WTC11 (cell line): ENCODE data around the gene GAB4. TPM values are rescaled to one million over a fixed set of nuclear protein-coding genes. Genes with fewer than 3 reads are reported as not detected.

Experiments used
- ATAC-seq: fragments of 200-7000 bp; cut with Tn5 transposase; 2 replicates; pipeline ENCODE4 v1.10.0; 2021; ENCODE audit warnings: mild to moderate bottlenecking, moderate library complexity
- CTCF ChIA-PET: fragments of 300-600 bp; sonication (Branson Sonifier 250); formaldehyde crosslinking; loops from one replicate; lab custom pipeline; 2021; ENCODE audit warnings: antibody characterized with exemption; lab: Charles Lee
- POLR2A ChIA-PET: fragments of 350-600 bp; sonication (Branson Sonifier 250); formaldehyde crosslinking; loops from one replicate; lab custom pipeline; 2021; ENCODE audit warnings: antibody characterized with exemption; lab: Charles Lee
- DNase-seq: peaks from one replicate; pipeline ENCODE4 v3.0.0; 2021; ENCODE audit warnings: low spot score
- H3K27ac Mint-ChIP-seq: 2 replicates; pipeline ENCODE4 v1.8.0; 2021; ENCODE audit warnings: mixed read lengths
- H3K27me3 Mint-ChIP-seq: 2 replicates; pipeline ENCODE4 v1.8.0; 2021; ENCODE audit warnings: low read depth, mild to moderate bottlenecking, moderate library complexity, mixed read lengths
- H3K36me3 Mint-ChIP-seq: 2 replicates; pipeline ENCODE4 v1.8.0; 2021; ENCODE audit warnings: mixed read lengths
- H3K4me1 Mint-ChIP-seq: 2 replicates; pipeline ENCODE4 v1.8.0; 2022; ENCODE audit warnings: mixed read lengths
- H3K4me3 Mint-ChIP-seq: 2 replicates; pipeline ENCODE4 v1.8.0; 2021; ENCODE audit warnings: mild to moderate bottlenecking, moderate library complexity, mixed read lengths
- H3K9me3 Mint-ChIP-seq: 2 replicates; pipeline ENCODE4 v1.8.0; 2021; ENCODE audit warnings: mixed read lengths
- ARID4B ChIP-seq: sonication (generic); formaldehyde crosslinking; IDR thresholded peaks from 2 replicates; pipeline ENCODE4 v1.8.0; 2023; ENCODE audit warnings: missing genetic modification reagents, mild to moderate bottlenecking, borderline replicate concordance
- ATF3 ChIP-seq: sonication (generic); formaldehyde crosslinking; conservative IDR thresholded peaks from 2 replicates; pipeline ENCODE4 v1.8.1; 2022; ENCODE audit warnings: mild to moderate bottlenecking, missing genetic modification reagents
- CBFB ChIP-seq: sonication (generic); formaldehyde crosslinking; IDR thresholded peaks from 2 replicates; pipeline ENCODE4 v1.8.1; 2022; ENCODE audit warnings: mild to moderate bottlenecking, low read depth, missing genetic modification reagents
- CDX4 ChIP-seq: fragments of 250-450 bp; sonication (Bioruptor Pico); IDR thresholded peaks from 2 replicates; pipeline ENCODE4 v1.9.0; 2021; ENCODE audit warnings: moderate library complexity, mild to moderate bottlenecking, inconsistent platforms, borderline replicate concordance
- CREM ChIP-seq: sonication (generic); formaldehyde crosslinking; IDR thresholded peaks from 2 replicates; pipeline ENCODE4 v1.8.1; 2022; ENCODE audit warnings: mild to moderate bottlenecking, missing genetic modification reagents, moderate library complexity
- FOXJ3 ChIP-seq: sonication (generic); formaldehyde crosslinking; IDR thresholded peaks from 2 replicates; pipeline ENCODE4 v1.9.0; 2021; ENCODE audit warnings: missing genetic modification reagents, mild to moderate bottlenecking, borderline replicate concordance
- FOXP1 ChIP-seq: sonication (generic); formaldehyde crosslinking; IDR thresholded peaks from 2 replicates; pipeline ENCODE4 v1.8.0; 2022; ENCODE audit warnings: missing genetic modification reagents, mild to moderate bottlenecking, moderate library complexity, borderline replicate concordance
- HMGXB4 ChIP-seq: sonication (generic); formaldehyde crosslinking; IDR thresholded peaks from 2 replicates; pipeline ENCODE4 v1.8.1; 2023; ENCODE audit warnings: mild to moderate bottlenecking, moderate library complexity, missing genetic modification reagents
- IRF1 ChIP-seq: sonication (generic); formaldehyde crosslinking; IDR thresholded peaks from 2 replicates; pipeline ENCODE4 v1.8.0; 2023; ENCODE audit warnings: missing genetic modification reagents
- MXD4 ChIP-seq: fragments of 250-450 bp; sonication (Bioruptor Pico); IDR thresholded peaks from 2 replicates; pipeline ENCODE4 v1.8.0; 2021; ENCODE audit warnings: mild to moderate bottlenecking, moderate library complexity, borderline replicate concordance
- NFYB ChIP-seq: sonication (generic); formaldehyde crosslinking; conservative IDR thresholded peaks from 2 replicates; pipeline ENCODE4 v1.8.0; 2022; ENCODE audit warnings: low read depth, missing genetic modification reagents
- NR1H2 ChIP-seq: sonication (generic); formaldehyde crosslinking; IDR thresholded peaks from 2 replicates; pipeline ENCODE4 v1.9.0; 2021; ENCODE audit warnings: mild to moderate bottlenecking, moderate library complexity, missing genetic modification reagents
- NR3C1 ChIP-seq: sonication (generic); formaldehyde crosslinking; conservative IDR thresholded peaks from 2 replicates; pipeline ENCODE4 v1.8.1; 2023; ENCODE audit warnings: low read depth, mild to moderate bottlenecking, missing genetic modification reagents
- OVOL2 ChIP-seq: fragments of 250-450 bp; sonication (Bioruptor Pico); IDR thresholded peaks from 2 replicates; pipeline ENCODE4 v1.9.0; 2021; ENCODE audit warnings: mild to moderate bottlenecking, borderline replicate concordance
- PRDM15 ChIP-seq: sonication (generic); formaldehyde crosslinking; IDR thresholded peaks from 2 replicates; pipeline ENCODE4 v1.8.0; 2022; ENCODE audit warnings: missing genetic modification reagents
- PREB ChIP-seq: sonication (generic); formaldehyde crosslinking; IDR thresholded peaks from 2 replicates; pipeline ENCODE4 v1.8.1; 2022; ENCODE audit warnings: mild to moderate bottlenecking, missing genetic modification reagents, moderate library complexity, borderline replicate concordance
- PRRX2 ChIP-seq: fragments of 250-450 bp; sonication (Bioruptor Pico); IDR thresholded peaks from 2 replicates; pipeline ENCODE4 v1.8.0; 2021; ENCODE audit warnings: mild to moderate bottlenecking
- TP53 ChIP-seq: sonication (generic); formaldehyde crosslinking; IDR thresholded peaks from 2 replicates; pipeline ENCODE4 v1.8.1; 2023; ENCODE audit warnings: mild to moderate bottlenecking, missing genetic modification reagents
- ZNF512 ChIP-seq: sonication (generic); formaldehyde crosslinking; IDR thresholded peaks from 2 replicates; pipeline ENCODE4 v1.8.1; 2022; ENCODE audit warnings: missing genetic modification reagents, borderline replicate concordance
- total RNA-seq: library from RNA; stranded (reverse); gene quantifications from 3 replicates; pipeline ENCODE4 v1.2.3, GENCODE V29; 2021

Gene GAB4
- total RNA-seq, 1 experiment from 2014 or later: 0.09 TPM

GRCh38 chr22:16970446-16970845 is 37.6 kb downstream of the GAB4 start:
- Mint-ChIP-seq H3K4me1 (no peaks in the 10 kb centered on the region), H3K9me3 (peaks cover 81% of the 10 kb centered on the region), H3K27me3 (peaks cover 20% of the 10 kb centered on the region), H3K36me3 (peaks cover 52% of the 10 kb centered on the region), H3K4me3 (no peak overlapping the region), H3K27ac (no peak overlapping the region)
- POLR2A ChIA-PET: no interaction called here
- ATAC-seq: no peak
- DNase-seq: no peak
- CTCF ChIA-PET: no interaction called here
- no peak for TF ChIP-seq FOXJ3 (CRISPR knock-in tag)
- TF ChIP-seq TP53 (CRISPR knock-in tag): no peak
- no peak for TF ChIP-seq CREM
- TF ChIP-seq PRDM15 (CRISPR knock-in tag): no peak
- no peak for TF ChIP-seq OVOL2 (CRISPR knock-in tag)
- TF ChIP-seq NR1H2 (CRISPR knock-in tag): no peak
- TF ChIP-seq ARID4B: no peak
- no peak for TF ChIP-seq FOXP1 (CRISPR knock-in tag)
- no peak for TF ChIP-seq PRRX2 (CRISPR knock-in tag)
- no peak for TF ChIP-seq CBFB (CRISPR knock-in tag)
- no peak for TF ChIP-seq NR3C1 (CRISPR knock-in tag)
- no peak for TF ChIP-seq IRF1 (CRISPR knock-in tag)
- TF ChIP-seq ZNF512 (CRISPR knock-in tag): no peak
- TF ChIP-seq MXD4 (CRISPR knock-in tag): no peak
- no peak for TF ChIP-seq CDX4 (CRISPR knock-in tag)
- no peak for TF ChIP-seq NFYB (CRISPR knock-in tag)
- TF ChIP-seq PREB (CRISPR knock-in tag): no peak
- no peak for TF ChIP-seq ATF3 (CRISPR knock-in tag)
- no peak for TF ChIP-seq HMGXB4 (CRISPR knock-in tag)
